OCI-LY7 (cell line): ENCODE results near the gene CTBP1. TPM values are rescaled to one million over a fixed set of nuclear protein-coding genes. Genes with fewer than 3 reads are reported as not detected.

Experiments used
- BruUV-seq: library from RNA; stranded (reverse); fragments of 400-500 nt; replicated peaks from 2 replicates; lab custom pipeline; 2021; lab: Mats Ljungman, UMichigan
- CTCF ChIA-PET: fragments of 300-600 bp; sonication (Branson Sonifier 250); formaldehyde crosslinking; loops from one replicate; lab custom pipeline; 2022; ENCODE audit warnings: antibody characterized with exemption; ENCODE audit not compliant: unreplicated experiment; lab: Charles Lee
- POLR2A ChIA-PET: fragments of 300-600 bp; sonication (Branson Sonifier 250); formaldehyde crosslinking; loops from one replicate; lab custom pipeline; 2022; ENCODE audit warnings: antibody characterized with exemption; lab: Charles Lee
- DNase-seq: peaks from one replicate; pipeline ENCODE4 v3.0.0-alpha.2; 2015; ENCODE audit warnings: low spot score
- H2AFZ ChIP-seq: fragments of 200-600 bp; sonication (generic), shearing (Covaris generic); 2 replicates; pipeline ENCODE4 v1.6.1; 2014; ENCODE audit warnings: mild to moderate bottlenecking, antibody characterized with exemption, low read length, moderate library complexity
- H3K27ac ChIP-seq: fragments of 200-600 bp; sonication (generic); 2 replicates; pipeline ENCODE4 v1.5.1; 2014; ENCODE audit warnings: mixed run types, low read depth, mild to moderate bottlenecking, moderate library complexity, low read length, inconsistent platforms; ENCODE audit not compliant: poor library complexity, severe bottlenecking
- H3K36me3 ChIP-seq: fragments of 200-600 bp; sonication (generic); 2 replicates; pipeline ENCODE4 v1.6.1; 2014; ENCODE audit warnings: mild to moderate bottlenecking, antibody characterized with exemption, low read length, moderate library complexity, mixed read lengths; ENCODE audit not compliant: insufficient read depth
- H3K4me1 ChIP-seq: fragments of 200-600 bp; sonication (generic); 2 replicates; pipeline ENCODE4 v1.5.1; 2014; ENCODE audit warnings: mild to moderate bottlenecking, low read length; ENCODE audit not compliant: insufficient read depth, poor library complexity, severe bottlenecking
- H3K4me2 ChIP-seq: fragments of 200-600 bp; sonication (generic); 2 replicates; pipeline ENCODE4 v1.6.1; 2014; ENCODE audit warnings: mild to moderate bottlenecking, low read length
- H3K4me3 ChIP-seq: fragments of 200-600 bp; sonication (generic); 2 replicates; pipeline ENCODE4 v1.5.1; 2014; ENCODE audit warnings: mild to moderate bottlenecking, low read depth, low read length; ENCODE audit not compliant: poor library complexity, severe bottlenecking
- H3K79me2 ChIP-seq: fragments of 200-600 bp; sonication (generic); 2 replicates; pipeline ENCODE4 v1.6.1; 2016; ENCODE audit warnings: low read depth, mild to moderate bottlenecking, low read length, moderate library complexity, mixed read lengths; ENCODE audit not compliant: insufficient read depth
- H3K9me2 ChIP-seq: fragments of 200-600 bp; sonication (generic); 2 replicates; pipeline ENCODE4 v1.6.1; 2016; ENCODE audit warnings: mild to moderate bottlenecking, low read length, mixed read lengths; ENCODE audit not compliant: insufficient read depth
- H3K9me3 ChIP-seq: fragments of 200-600 bp; sonication (generic); 2 replicates; pipeline ENCODE4 v1.6.1; 2014; ENCODE audit warnings: mild to moderate bottlenecking, mixed run types, low read length, mixed read lengths
- H4K20me1 ChIP-seq: fragments of 200-600 bp; sonication (generic); 2 replicates; pipeline ENCODE4 v1.6.1; 2014; ENCODE audit warnings: mild to moderate bottlenecking, antibody characterized with exemption, low read length, moderate library complexity, mixed read lengths; ENCODE audit not compliant: insufficient read depth
- EZH2phosphoT487 ChIP-seq: fragments of 200-600 bp; sonication (generic); IDR thresholded peaks from 2 replicates; pipeline ENCODE4 v1.6.1; 2018; ENCODE audit warnings: low read depth, borderline replicate concordance, mild to moderate bottlenecking, mixed run types, antibody characterized with exemption, low read length, moderate library complexity, mixed read lengths
- intact Hi-C: fragments of 100-400 bp; cut with micrococcal nuclease; formaldehyde crosslinking; loops from one replicate; pipeline ENCODE4 v1.10.0; 2022; ENCODE audit not compliant: unreplicated experiment
- total RNA-seq, 2 experiments: library from RNA; depleted of rRNA in 1 of 2; stranded (reverse); fragments of >200 nt in 1 of 2; shearing (Covaris generic) in 1 of 2; gene quantifications; 2 replicates each; pipeline ENCODE4 v1.2.3, GENCODE V29; 2014 to 2022
- TF ChIP-seq, protein P1 (sequence below): fragments of 200-600 bp; sonication (generic); conservative IDR thresholded peaks from 2 replicates; pipeline ENCODE4 v1.5.1; 2014; ENCODE audit warnings: mild to moderate bottlenecking, antibody characterized with exemption, low read length, moderate library complexity, mixed read lengths

CTBP1 gene
- total RNA-seq, 2 experiments from 2014 or later: 238 to 311 TPM

DNA sequence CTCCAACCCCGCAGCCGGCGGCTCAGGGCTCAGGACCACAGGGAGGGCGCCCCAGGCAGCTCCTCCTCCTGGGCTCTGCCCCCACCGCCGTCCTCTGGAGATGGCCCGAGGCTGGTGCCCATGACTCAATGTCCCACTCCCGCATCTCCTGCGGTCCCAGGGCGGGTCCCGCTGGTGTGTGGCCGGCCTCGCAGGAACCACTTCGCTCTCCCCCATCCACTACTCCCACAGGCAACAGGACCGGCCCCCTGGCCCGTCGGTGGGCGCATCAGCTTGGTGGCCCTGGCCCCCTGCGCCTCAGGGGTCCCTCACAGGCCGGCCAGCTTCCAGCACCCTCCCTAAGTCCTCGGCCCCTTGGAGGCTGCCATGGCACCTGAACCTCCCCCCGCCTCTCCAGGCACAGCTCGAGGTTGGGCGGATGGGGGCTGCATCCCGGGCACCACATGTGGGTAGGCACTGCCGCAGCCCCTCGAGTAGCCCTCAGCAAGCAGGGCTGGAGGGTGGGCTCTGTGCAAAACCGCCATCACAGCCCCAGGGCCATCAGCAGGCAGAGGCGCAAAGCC lies 53.7 kb downstream of the CTBP1 start:
- Histone ChIP-seq H3K9me3 (no peaks in the 10 kb centered on the region), H4K20me1 (no peaks in the 10 kb centered on the region), H3K9me2 (no peaks in the 10 kb centered on the region), H3K79me2 (no peaks in the 10 kb centered on the region), H3K4me2 (no peak overlapping the region), H3K36me3 (no peaks in the 10 kb centered on the region), H3K4me1 (peaks cover 4% of the 10 kb centered on the region), H2AFZ (no peak overlapping the region), H3K27ac (no peak overlapping the region), H3K4me3 (no peak overlapping the region)
- ChIA-PET CTCF (no interaction called here), POLR2A (no interaction called here)
- DNase-seq: no peak
- TF ChIP-seq EZH2phosphoT487: no peak
- TF ChIP-seq, protein P1, sequence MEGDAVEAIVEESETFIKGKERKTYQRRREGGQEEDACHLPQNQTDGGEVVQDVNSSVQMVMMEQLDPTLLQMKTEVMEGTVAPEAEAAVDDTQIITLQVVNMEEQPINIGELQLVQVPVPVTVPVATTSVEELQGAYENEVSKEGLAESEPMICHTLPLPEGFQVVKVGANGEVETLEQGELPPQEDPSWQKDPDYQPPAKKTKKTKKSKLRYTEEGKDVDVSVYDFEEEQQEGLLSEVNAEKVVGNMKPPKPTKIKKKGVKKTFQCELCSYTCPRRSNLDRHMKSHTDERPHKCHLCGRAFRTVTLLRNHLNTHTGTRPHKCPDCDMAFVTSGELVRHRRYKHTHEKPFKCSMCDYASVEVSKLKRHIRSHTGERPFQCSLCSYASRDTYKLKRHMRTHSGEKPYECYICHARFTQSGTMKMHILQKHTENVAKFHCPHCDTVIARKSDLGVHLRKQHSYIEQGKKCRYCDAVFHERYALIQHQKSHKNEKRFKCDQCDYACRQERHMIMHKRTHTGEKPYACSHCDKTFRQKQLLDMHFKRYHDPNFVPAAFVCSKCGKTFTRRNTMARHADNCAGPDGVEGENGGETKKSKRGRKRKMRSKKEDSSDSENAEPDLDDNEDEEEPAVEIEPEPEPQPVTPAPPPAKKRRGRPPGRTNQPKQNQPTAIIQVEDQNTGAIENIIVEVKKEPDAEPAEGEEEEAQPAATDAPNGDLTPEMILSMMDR: no peak
- no TSS peak for BruUV-seq
- intact Hi-C loops: no loop called here

DNA sequence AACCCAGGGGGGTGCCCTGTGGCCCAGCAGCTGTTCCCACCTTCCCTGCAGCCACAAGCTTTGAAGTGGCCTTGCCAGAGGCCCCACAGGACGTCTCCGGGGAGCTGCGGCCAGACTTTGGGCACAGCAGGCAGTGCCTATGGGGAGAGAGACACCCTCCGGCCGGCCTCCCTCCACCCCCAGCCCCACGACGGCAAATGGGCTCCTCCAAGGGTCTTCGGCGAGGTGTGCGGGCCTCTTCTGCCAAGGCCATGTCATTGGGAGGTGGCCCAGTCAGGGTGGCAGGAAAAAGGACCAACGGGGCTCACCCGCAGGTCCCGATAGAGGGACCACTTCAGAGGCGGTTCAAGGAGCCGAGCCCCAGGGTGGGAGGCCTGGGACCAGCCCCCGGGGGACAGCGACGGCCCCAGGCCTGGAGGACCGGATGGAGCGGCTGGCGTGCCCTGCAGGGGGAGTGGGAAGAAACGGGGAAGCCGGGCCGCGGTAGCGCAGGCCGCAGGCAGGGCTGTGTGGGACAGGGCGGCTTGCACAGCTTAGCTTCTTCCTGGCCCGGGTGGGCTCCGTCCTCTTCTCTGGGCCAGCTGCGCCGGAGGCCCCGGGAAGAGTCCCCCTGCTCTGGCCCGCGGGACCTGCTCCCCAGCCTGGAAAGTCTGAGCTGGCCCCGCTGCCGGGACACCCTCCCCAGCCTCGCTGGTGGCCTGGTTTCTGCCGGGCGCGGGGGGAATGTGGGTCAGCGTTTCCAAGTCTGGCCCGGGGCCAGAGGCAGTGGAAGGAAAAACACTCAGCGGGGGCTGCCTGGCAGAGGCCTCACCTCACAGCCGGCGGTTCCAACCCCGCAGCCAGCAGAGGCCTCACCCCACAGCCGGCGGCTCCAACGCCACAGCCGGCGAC lies 54.7 kb downstream of the CTBP1 start:
- H3K4me1 ChIP-seq: peaks cover 3% of the 10 kb centered on the region
- no peak overlapping the region for H2AFZ ChIP-seq
- no peaks in the 10 kb centered on the region for H3K9me2 ChIP-seq
- no peak for DNase-seq
- intact Hi-C loops: no loop called here
- H3K36me3 ChIP-seq: no peaks in the 10 kb centered on the region
- no peak for TF ChIP-seq EZH2phosphoT487
- TF ChIP-seq, protein P1: no peak
- no peaks in the 10 kb centered on the region for H4K20me1 ChIP-seq
- no peaks in the 10 kb centered on the region for H3K79me2 ChIP-seq
- no peak overlapping the region for H3K4me2 ChIP-seq
- no peak overlapping the region for H3K4me3 ChIP-seq
- H3K27ac ChIP-seq: no peak overlapping the region
- no TSS peak for BruUV-seq
- POLR2A ChIA-PET: no interaction called here
- CTCF ChIA-PET: no interaction called here
- H3K9me3 ChIP-seq: no peaks in the 10 kb centered on the region
